Loucy (cell line): Measurements from ENCODE around the gene DLGAP3.
A peak's percentile ranks its signal among the peaks of the same experiment; 100 is the strongest.

Source experiments
- EZH2phosphoT487 ChIP-seq: fragments of 200-600 bp; IDR thresholded peaks from 2 replicates; pipeline ENCODE4 v1.6.1; 2018; ENCODE audit warnings: antibody characterized with exemption, mild to moderate bottlenecking, moderate library complexity, borderline replicate concordance
- TF ChIP-seq, protein P1 (sequence below): fragments of 200-600 bp; sonication (generic); conservative IDR thresholded peaks from 2 replicates; pipeline ENCODE4 v1.5.1; 2014; ENCODE audit warnings: mild to moderate bottlenecking, antibody characterized with exemption, low read length

GRCh38 chr1:34852677-34853217 is 76.7 kb downstream of the DLGAP3 start:
- TF ChIP-seq, protein P1, sequence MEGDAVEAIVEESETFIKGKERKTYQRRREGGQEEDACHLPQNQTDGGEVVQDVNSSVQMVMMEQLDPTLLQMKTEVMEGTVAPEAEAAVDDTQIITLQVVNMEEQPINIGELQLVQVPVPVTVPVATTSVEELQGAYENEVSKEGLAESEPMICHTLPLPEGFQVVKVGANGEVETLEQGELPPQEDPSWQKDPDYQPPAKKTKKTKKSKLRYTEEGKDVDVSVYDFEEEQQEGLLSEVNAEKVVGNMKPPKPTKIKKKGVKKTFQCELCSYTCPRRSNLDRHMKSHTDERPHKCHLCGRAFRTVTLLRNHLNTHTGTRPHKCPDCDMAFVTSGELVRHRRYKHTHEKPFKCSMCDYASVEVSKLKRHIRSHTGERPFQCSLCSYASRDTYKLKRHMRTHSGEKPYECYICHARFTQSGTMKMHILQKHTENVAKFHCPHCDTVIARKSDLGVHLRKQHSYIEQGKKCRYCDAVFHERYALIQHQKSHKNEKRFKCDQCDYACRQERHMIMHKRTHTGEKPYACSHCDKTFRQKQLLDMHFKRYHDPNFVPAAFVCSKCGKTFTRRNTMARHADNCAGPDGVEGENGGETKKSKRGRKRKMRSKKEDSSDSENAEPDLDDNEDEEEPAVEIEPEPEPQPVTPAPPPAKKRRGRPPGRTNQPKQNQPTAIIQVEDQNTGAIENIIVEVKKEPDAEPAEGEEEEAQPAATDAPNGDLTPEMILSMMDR, result peak; percentile 99
- TF ChIP-seq EZH2phosphoT487, result no peak
